Thyroid gland (tissue), 4 donors: ENCODE results near the gene NRN1L.

Source experiments
- POLR2A ChIP-seq, 2 donors: fragments of 450-650 bp; IDR thresholded peaks; one replicate each; pipeline ENCODE4 v1.6.1; 2017; ENCODE audit warnings: antibody characterized with exemption in 2 of 2, mild to moderate bottlenecking in 2 of 2, moderate library complexity in 1 of 2
- TF ChIP-seq, protein P1 (sequence below), 6 experiments: fragments of 200-600 bp in 3 of 6; fragments of 450-650 bp in 3 of 6; sonication (generic) in 3 of 6; IDR thresholded peaks; one replicate each; pipeline ENCODE4 v1.5.1; 2016 to 2019; ENCODE audit warnings: antibody characterized with exemption in 6 of 6, mild to moderate bottlenecking in 2 of 6, inconsistent platforms in 1 of 6, moderate library complexity in 1 of 6

- TF ChIP-seq POLR2A (IDR thresholded peaks at IDR 0.05), result no peak
- TF ChIP-seq, protein P1, sequence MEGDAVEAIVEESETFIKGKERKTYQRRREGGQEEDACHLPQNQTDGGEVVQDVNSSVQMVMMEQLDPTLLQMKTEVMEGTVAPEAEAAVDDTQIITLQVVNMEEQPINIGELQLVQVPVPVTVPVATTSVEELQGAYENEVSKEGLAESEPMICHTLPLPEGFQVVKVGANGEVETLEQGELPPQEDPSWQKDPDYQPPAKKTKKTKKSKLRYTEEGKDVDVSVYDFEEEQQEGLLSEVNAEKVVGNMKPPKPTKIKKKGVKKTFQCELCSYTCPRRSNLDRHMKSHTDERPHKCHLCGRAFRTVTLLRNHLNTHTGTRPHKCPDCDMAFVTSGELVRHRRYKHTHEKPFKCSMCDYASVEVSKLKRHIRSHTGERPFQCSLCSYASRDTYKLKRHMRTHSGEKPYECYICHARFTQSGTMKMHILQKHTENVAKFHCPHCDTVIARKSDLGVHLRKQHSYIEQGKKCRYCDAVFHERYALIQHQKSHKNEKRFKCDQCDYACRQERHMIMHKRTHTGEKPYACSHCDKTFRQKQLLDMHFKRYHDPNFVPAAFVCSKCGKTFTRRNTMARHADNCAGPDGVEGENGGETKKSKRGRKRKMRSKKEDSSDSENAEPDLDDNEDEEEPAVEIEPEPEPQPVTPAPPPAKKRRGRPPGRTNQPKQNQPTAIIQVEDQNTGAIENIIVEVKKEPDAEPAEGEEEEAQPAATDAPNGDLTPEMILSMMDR (IDR thresholded peaks at IDR 0.05), result no peak
Observed at GRCh38 chr16:67880584-67880983, 4.1 kb upstream of the NRN1L start.
